ENCODE results near the gene CACNB2.
"Not testable (repeated sequence)": the region's sequence is repeated elsewhere in the genome, so short reads cannot be mapped to it uniquely, and the experiment has no call there.

Gene CACNB2

DNA sequence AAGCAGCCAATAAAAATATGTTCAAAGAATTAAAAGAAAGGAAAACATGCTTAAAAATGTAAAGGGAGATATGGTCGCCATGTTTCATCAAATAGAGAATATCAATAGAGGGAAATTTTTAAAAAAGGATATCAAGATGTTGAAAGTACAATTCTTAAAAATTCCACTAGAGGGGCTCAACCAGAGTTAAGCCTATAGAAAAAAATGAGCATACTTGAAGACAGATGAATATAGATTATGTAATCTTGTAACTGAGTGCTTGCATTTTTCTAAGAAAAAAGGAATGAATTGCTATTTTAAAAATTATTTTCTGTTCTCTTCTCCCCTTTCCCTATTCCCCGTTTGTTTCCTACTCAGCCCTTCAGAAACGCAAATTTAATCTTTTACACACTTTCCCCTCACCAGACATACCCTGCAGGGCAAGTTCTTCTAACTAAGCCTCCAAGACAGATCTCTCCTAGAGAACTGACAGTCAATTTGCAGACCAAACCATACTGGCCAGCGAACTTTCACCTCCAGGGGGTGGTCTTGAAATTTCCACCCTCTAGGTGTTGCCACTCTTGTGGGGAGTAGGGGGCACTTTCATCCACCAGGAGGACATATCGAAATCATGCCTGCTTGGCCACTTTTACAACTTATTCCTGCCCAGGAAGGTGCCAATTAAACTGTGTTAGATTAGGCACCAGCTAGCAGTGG lies 443.5 kb downstream of the CACNB2 start:
- no peak overlapping the region for H3K27ac Mint-ChIP-seq
- H3K4me3 Mint-ChIP-seq, result no peak overlapping the region
- H3K4me1 Mint-ChIP-seq, result no peaks in the 10 kb centered on the region
- peaks cover under 1% of the 10 kb centered on the region for H3K9me3 Mint-ChIP-seq
- peaks cover 85% of the 10 kb centered on the region for H3K36me3 Mint-ChIP-seq (ENCODE audit: low read depth)
- TF ChIP-seq, protein P1, sequence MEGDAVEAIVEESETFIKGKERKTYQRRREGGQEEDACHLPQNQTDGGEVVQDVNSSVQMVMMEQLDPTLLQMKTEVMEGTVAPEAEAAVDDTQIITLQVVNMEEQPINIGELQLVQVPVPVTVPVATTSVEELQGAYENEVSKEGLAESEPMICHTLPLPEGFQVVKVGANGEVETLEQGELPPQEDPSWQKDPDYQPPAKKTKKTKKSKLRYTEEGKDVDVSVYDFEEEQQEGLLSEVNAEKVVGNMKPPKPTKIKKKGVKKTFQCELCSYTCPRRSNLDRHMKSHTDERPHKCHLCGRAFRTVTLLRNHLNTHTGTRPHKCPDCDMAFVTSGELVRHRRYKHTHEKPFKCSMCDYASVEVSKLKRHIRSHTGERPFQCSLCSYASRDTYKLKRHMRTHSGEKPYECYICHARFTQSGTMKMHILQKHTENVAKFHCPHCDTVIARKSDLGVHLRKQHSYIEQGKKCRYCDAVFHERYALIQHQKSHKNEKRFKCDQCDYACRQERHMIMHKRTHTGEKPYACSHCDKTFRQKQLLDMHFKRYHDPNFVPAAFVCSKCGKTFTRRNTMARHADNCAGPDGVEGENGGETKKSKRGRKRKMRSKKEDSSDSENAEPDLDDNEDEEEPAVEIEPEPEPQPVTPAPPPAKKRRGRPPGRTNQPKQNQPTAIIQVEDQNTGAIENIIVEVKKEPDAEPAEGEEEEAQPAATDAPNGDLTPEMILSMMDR (IDR thresholded peaks at IDR 0.05; ENCODE audit: unreplicated experiment in 3 of 3), result no peak
- no peaks in the 10 kb centered on the region for H3K27me3 Mint-ChIP-seq (ENCODE audit: low read depth)

DNA sequence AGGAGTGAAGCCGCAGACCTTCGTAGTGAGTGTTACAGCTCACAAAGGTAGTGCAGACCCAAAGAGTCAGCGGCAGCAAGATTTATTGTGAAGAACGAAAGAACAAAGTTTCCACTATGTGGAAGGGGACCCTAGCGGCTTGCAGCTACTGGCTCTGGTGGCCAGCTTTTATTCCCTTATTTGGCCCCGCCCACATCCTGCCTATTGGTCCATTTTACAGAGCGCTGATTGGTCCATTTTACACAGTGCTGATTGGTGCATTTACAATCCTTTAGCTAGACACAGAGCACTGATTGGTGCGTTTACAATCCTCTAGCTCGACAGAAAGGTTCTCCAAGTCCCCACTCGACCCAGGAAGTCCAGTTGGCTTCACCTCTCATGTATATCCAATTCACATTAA lies 446.4 kb downstream of the CACNB2 start:
- H3K9me3 Mint-ChIP-seq, result peaks cover 13% of the 10 kb centered on the region
- H3K4me3 Mint-ChIP-seq; H3K27me3 Mint-ChIP-seq (ENCODE audit: low read depth); H3K4me1 Mint-ChIP-seq; H3K27ac Mint-ChIP-seq: not testable (repeated sequence)
- peaks cover 86% of the 10 kb centered on the region for H3K36me3 Mint-ChIP-seq (ENCODE audit: low read depth)

GRCh38 chr10:18591141-18591540 lies 450.9 kb downstream of the CACNB2 start:
- not testable (repeated sequence) for H3K27me3 Mint-ChIP-seq (ENCODE audit: low read depth); H3K4me3 Mint-ChIP-seq; H3K27ac Mint-ChIP-seq; H3K4me1 Mint-ChIP-seq
- peaks cover 78% of the 10 kb centered on the region for H3K36me3 Mint-ChIP-seq (ENCODE audit: low read depth)
- H3K9me3 Mint-ChIP-seq, result peaks cover 13% of the 10 kb centered on the region
